ENCODE measurements around the gene URGCP. TPM values are rescaled to one million over a fixed set of nuclear protein-coding genes. Genes with fewer than 3 reads are reported as not detected.
"Not testable (repeated sequence)": the region's sequence is repeated elsewhere in the genome, so short reads cannot be mapped to it uniquely, and the experiment has no call there.

The URGCP gene
- total RNA-seq, 1 donor from 2014 or later: 24.4 TPM

DNA sequence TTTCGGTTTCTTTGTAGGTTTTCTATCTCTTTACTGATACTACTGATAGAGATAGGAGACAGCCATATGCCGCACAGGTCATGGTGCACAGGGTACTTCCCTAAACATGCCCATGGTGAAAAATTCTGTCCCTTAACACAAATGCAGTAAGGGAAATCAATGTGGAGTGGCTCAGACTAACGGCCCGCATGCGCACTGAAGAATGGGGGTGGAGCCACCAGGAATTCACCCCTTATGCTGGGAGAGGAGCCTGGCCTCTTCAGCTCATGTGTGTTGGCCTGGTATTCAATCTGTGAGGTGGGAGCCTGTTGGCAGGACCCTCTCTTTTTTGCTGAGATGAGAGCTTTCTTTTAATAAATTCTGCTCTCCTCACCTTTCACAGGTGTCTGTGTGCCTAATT lies 8.4 kb upstream of the URGCP start:
- H3K36me3 Mint-ChIP-seq (ENCODE audit: low read depth): peaks cover 1% of the 10 kb centered on the region
- no peak for DNase-seq (ENCODE audit: low spot score)
- no peaks in the 10 kb centered on the region for H3K9me3 Mint-ChIP-seq (ENCODE audit: low read depth)
- TF ChIP-seq CTCF (IDR thresholded peaks at IDR 0.05): no peak
- no peak overlapping the region for H3K4me3 Mint-ChIP-seq (ENCODE audit: unreplicated experiment)
- H3K4me1 Mint-ChIP-seq (ENCODE audit: low read depth): no peaks in the 10 kb centered on the region
- H3K27me3 Mint-ChIP-seq (ENCODE audit: low read depth): no peaks in the 10 kb centered on the region
- H3K27ac Mint-ChIP-seq (ENCODE audit: unreplicated experiment): no peak overlapping the region

- no peak for DNase-seq (ENCODE audit: low spot score)
- Mint-ChIP-seq H3K27ac (ENCODE audit: unreplicated experiment) (peak overlapping the region; percentile 98), H3K4me1 (ENCODE audit: low read depth) (peaks cover 27% of the 10 kb centered on the region), H3K36me3 (ENCODE audit: low read depth) (peaks cover 3% of the 10 kb centered on the region), H3K9me3 (ENCODE audit: low read depth) (no peaks in the 10 kb centered on the region), H3K4me3 (ENCODE audit: unreplicated experiment) (peak overlapping the region; percentile 93), H3K27me3 (ENCODE audit: low read depth) (no peaks in the 10 kb centered on the region)
- no peak for TF ChIP-seq CTCF (IDR thresholded peaks at IDR 0.05)
Observed at GRCh38 chr7:43905956-43906330, 453 bp downstream of the URGCP start.

DNA sequence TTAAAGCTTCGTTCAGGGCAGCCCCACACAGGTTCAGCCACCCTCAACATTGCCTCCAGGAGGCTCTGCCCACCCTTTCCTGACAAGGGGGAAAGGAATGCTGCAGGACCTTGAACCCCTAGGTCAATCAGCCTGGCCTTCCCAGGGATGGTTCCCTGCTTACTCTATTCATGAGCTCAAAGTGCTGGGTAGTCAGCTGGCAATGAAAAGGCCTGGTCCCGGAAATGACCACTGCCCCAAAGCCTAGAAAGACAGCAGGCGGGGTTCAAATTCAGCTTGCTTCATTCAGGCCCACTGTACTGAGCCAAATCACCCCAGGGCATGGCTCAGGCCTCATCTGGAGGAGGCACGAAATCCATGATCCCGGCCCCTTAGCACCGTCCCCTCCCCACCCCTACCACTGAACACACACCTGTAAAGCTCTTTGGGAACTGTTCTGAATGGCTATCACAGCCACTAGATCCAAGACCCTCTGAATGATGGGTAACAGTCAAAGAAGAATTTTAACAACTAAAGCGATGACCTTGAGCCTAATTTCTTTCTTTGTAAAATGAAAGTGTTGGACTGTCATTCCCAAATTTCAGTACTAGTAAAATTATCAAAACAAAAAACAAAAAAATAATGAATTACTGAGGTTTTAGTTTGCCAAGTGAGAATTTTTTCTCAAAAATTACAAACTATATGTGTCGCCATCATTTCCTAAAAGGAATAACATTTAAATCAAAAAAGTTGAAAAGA lies 1.0 kb downstream of the URGCP start:
- H3K9me3 Mint-ChIP-seq (ENCODE audit: low read depth): no peaks in the 10 kb centered on the region
- DNase-seq (ENCODE audit: low spot score): no peak
- TF ChIP-seq CTCF (IDR thresholded peaks at IDR 0.05): no peak
- H3K36me3 Mint-ChIP-seq (ENCODE audit: low read depth): peaks cover 3% of the 10 kb centered on the region
- peak overlapping the region; percentile 93 for H3K4me3 Mint-ChIP-seq (ENCODE audit: unreplicated experiment)
- peaks cover 27% of the 10 kb centered on the region for H3K4me1 Mint-ChIP-seq (ENCODE audit: low read depth)
- H3K27me3 Mint-ChIP-seq (ENCODE audit: low read depth): no peaks in the 10 kb centered on the region
- peak overlapping the region; percentile 98 for H3K27ac Mint-ChIP-seq (ENCODE audit: unreplicated experiment)

DNA sequence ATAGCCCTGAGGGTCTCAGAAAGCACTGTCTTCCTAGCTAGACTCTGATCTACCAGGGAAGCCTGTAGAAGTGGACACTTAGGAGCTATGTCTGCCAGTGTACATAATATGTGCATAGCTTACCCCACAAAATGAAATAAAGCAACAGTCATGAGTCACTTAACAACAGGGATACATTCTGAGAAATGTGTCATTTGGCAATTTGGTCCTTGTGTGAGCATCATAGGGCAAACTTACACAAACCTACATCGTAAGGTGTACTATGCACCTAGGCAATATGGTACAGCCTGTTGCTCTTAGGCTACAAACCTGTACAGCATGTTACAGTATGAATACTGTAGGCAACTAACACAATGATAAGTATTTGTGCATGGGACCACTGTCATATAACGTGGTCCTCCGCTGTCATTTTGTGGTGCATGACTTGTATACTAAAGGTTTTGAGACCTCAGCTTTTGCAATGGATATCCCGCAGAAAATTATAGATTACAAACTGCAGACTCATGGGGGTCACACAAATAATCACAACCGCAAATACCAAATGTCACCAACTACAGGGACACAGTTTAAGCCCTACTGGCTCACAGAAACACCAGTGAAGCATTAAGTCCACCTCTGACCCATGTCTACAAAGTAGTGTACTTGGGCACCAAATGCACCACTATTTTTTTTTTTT lies 1.7 kb downstream of the URGCP start:
- Mint-ChIP-seq H3K9me3 (ENCODE audit: low read depth) (no peaks in the 10 kb centered on the region), H3K27ac (ENCODE audit: unreplicated experiment) (no peak overlapping the region), H3K36me3 (ENCODE audit: low read depth) (peaks cover 3% of the 10 kb centered on the region), H3K27me3 (ENCODE audit: low read depth) (no peaks in the 10 kb centered on the region), H3K4me3 (ENCODE audit: unreplicated experiment) (peak overlapping the region; percentile 93), H3K4me1 (ENCODE audit: low read depth) (peaks cover 27% of the 10 kb centered on the region)
- DNase-seq (ENCODE audit: low spot score): no peak
- no peak for TF ChIP-seq CTCF (IDR thresholded peaks at IDR 0.05)

- TF ChIP-seq CTCF (IDR thresholded peaks at IDR 0.05): no peak
- Mint-ChIP-seq H3K4me1 (ENCODE audit: low read depth) (peaks cover 27% of the 10 kb centered on the region), H3K27me3 (ENCODE audit: low read depth) (no peaks in the 10 kb centered on the region)
Observed at GRCh38 chr7:43902542-43903054, 3.8 kb downstream of the URGCP start.

GRCh38 chr7:43898571-43898970 lies 7.8 kb downstream of the URGCP start:
- H3K9me3 Mint-ChIP-seq (ENCODE audit: low read depth); H3K4me1 Mint-ChIP-seq (ENCODE audit: low read depth); H3K4me3 Mint-ChIP-seq (ENCODE audit: unreplicated experiment); H3K36me3 Mint-ChIP-seq (ENCODE audit: low read depth); DNase-seq (ENCODE audit: low spot score); H3K27ac Mint-ChIP-seq (ENCODE audit: unreplicated experiment); H3K27me3 Mint-ChIP-seq (ENCODE audit: low read depth): not testable (repeated sequence)

More at GRCh38 chr7:43902542-43903054, 3.8 kb downstream of the URGCP start:
- Mint-ChIP-seq H3K36me3 (ENCODE audit: low read depth) (peaks cover 3% of the 10 kb centered on the region), H3K9me3 (ENCODE audit: low read depth) (no peaks in the 10 kb centered on the region), H3K27ac (ENCODE audit: unreplicated experiment) (no peak overlapping the region), H3K4me3 (ENCODE audit: unreplicated experiment) (no peak overlapping the region)
- DNase-seq (ENCODE audit: low spot score): no peak
